Naive thymus-derived CD4-positive, alpha-beta T cell (primary cell): ENCODE measurements around the gene ITGA5. TPM values are rescaled to one million over a fixed set of nuclear protein-coding genes. Genes with fewer than 3 reads are reported as not detected.

ENCODE experiments used
- ATAC-seq: fragments of 150-1000 bp; cut with Tn5 transposase; 2 replicates; pipeline ENCODE4 v1.10.0; 2021; ENCODE audit warnings: mild to moderate bottlenecking, moderate library complexity
- CTCF ChIA-PET: fragments of 350-600 bp; sonication (Branson Sonifier 250); formaldehyde crosslinking; loops from one replicate; lab custom pipeline; 2021; ENCODE audit warnings: antibody characterized with exemption; lab: Charles Lee
- POLR2A ChIA-PET: fragments of 350-600 bp; sonication (Branson Sonifier 250); formaldehyde crosslinking; loops from one replicate; lab custom pipeline; 2021; ENCODE audit warnings: antibody characterized with exemption, inconsistent platforms; lab: Charles Lee
- DNase-seq, 9 donors: peaks; one replicate each; pipeline versions ENCODE4 v3.0.0 to v3.0.0-alpha.2; 2020 to 2022; ENCODE audit warnings: mixed read lengths in 1 of 9
- H3K27ac ChIP-seq: one replicate; pipeline ENCODE4 v1.7.0; 2013; ENCODE audit warnings: mild to moderate bottlenecking, low read depth, low read length, moderate library complexity
- H3K27me3 ChIP-seq, 2 donors: one replicate each; pipeline ENCODE4 v1.7.0; 2013; ENCODE audit warnings: low read length in 2 of 2, mild to moderate bottlenecking in 2 of 2, moderate library complexity in 2 of 2; ENCODE audit not compliant: control insufficient read depth in 2 of 2, insufficient read depth in 2 of 2
- H3K36me3 ChIP-seq, 3 experiments: 1 replicate in 2 of 3; 2 replicates in 1 of 3; pipeline ENCODE4 v1.7.0; 2013; ENCODE audit warnings: low read length in 3 of 3, mild to moderate bottlenecking in 3 of 3, moderate library complexity in 1 of 3; ENCODE audit not compliant: insufficient read depth in 3 of 3, control insufficient read depth in 2 of 3
- H3K4me1 ChIP-seq, 2 donors: one replicate each; pipeline ENCODE4 v1.7.0; 2013; ENCODE audit warnings: low read length in 2 of 2, mild to moderate bottlenecking in 2 of 2, moderate library complexity in 1 of 2; ENCODE audit not compliant: control insufficient read depth in 2 of 2, insufficient read depth in 2 of 2
- H3K4me3 ChIP-seq: 2 replicates; pipeline ENCODE4 v1.7.0; 2013; ENCODE audit warnings: mild to moderate bottlenecking, low read length
- H3K9me3 ChIP-seq, 3 experiments: 1 replicate in 2 of 3; 2 replicates in 1 of 3; pipeline ENCODE4 v1.7.0; 2013; ENCODE audit warnings: low read length in 3 of 3; ENCODE audit not compliant: control insufficient read depth in 2 of 3
- H3K27ac Mint-ChIP-seq, 9 donors: one replicate each; pipeline ENCODE4 v1.8.0; 2020 to 2022; ENCODE audit warnings: mixed read lengths in 9 of 9, mild to moderate bottlenecking in 8 of 9, moderate library complexity in 5 of 9, inconsistent platforms in 2 of 9
- H3K27me3 Mint-ChIP-seq, 5 donors: one replicate each; pipeline ENCODE4 v1.8.0; 2021 to 2022; ENCODE audit warnings: mixed read lengths in 5 of 5, mild to moderate bottlenecking in 1 of 5
- H3K36me3 Mint-ChIP-seq, 5 donors: one replicate each; pipeline ENCODE4 v1.8.0; 2020 to 2022; ENCODE audit warnings: mixed read lengths in 5 of 5, mild to moderate bottlenecking in 3 of 5, inconsistent platforms in 1 of 5
- H3K4me1 Mint-ChIP-seq, 7 donors: one replicate each; pipeline ENCODE4 v1.8.0; 2020 to 2022; ENCODE audit warnings: mixed read lengths in 7 of 7, mild to moderate bottlenecking in 3 of 7, inconsistent platforms in 1 of 7
- H3K4me3 Mint-ChIP-seq, 10 donors: one replicate each; pipeline ENCODE4 v1.8.0; 2020 to 2022; ENCODE audit warnings: mild to moderate bottlenecking in 10 of 10, mixed read lengths in 10 of 10, moderate library complexity in 6 of 10, inconsistent platforms in 2 of 10
- H3K9me3 Mint-ChIP-seq, 11 donors: one replicate each; pipeline ENCODE4 v1.8.0; 2020 to 2022; ENCODE audit warnings: mixed read lengths in 11 of 11, mild to moderate bottlenecking in 4 of 11, inconsistent platforms in 1 of 11, moderate library complexity in 1 of 11
- intact Hi-C, 2 donors: fragments of 100-400 bp; cut with micrococcal nuclease; formaldehyde crosslinking; loops; one replicate each; pipeline ENCODE4 v1.15.1; 2023
- polyA plus RNA-seq, 2 donors: library from polyadenylated mRNA; unstranded; fragments of 300-500 nt; fragmentation: Illumina TruSeq; gene quantifications; one replicate each; pipeline ENCODE4 v1.2.3, GENCODE V29; 2021
- total RNA-seq, 6 experiments: library from RNA in 5 of 6; stranded (reverse) in 5 of 6; gene quantifications; 1 replicate in 5 of 6; 2 replicates in 1 of 6; pipeline ENCODE4 v1.2.3 and lab custom pipeline; 2021 to 2026

ITGA5 gene
- total and polyA plus RNA-seq, 7 experiments from 2014 or later, result 26.5 to 169 (median 110) TPM

- Histone ChIP-seq H3K27ac (no peak overlapping the region), H3K27me3 (no peaks in the 10 kb centered on the region), H3K9me3 (no peaks in the 10 kb centered on the region), H3K36me3 (peaks cover 18 to 39% (median 24%) of the 10 kb centered on the region in 3 experiments), H3K4me1 (peaks cover 4 to 5% of the 10 kb centered on the region in 2 donors), H3K4me3 (no peak overlapping the region)
- ATAC-seq (no peak), DNase-seq (no peak)
- H3K4me3 Mint-ChIP-seq, result no peak overlapping the region
- H3K27ac Mint-ChIP-seq, result peak overlapping the region in 1 of 9 donors; percentile 20
- no peaks in the 10 kb centered on the region for H3K27me3 Mint-ChIP-seq
- ChIA-PET CTCF (interaction anchor here (0.5 to 2.2 kb wide), 12 partner anchors 10 to 175 kb away, joined by 3 to 10 read pairs (median 4); no protein-coding TSS in a partner anchor), POLR2A (interaction anchor here (1.0 to 1.4 kb wide), 3 partner anchors 35 to 72 kb away, joined by 3 to 4 read pairs (median 3); no protein-coding TSS in a partner anchor)
- peaks cover 5 to 40% (median 19%) of the 10 kb centered on the region in 5 donors for H3K36me3 Mint-ChIP-seq
- H3K4me1 Mint-ChIP-seq, result peaks cover 28 to 46% (median 32%) of the 10 kb centered on the region in 7 donors
- no peaks in the 10 kb centered on the region for H3K9me3 Mint-ChIP-seq
- intact Hi-C loops, result loop anchor here in 1 of 2 donors (5.0 kb wide), 1 partner anchor 104 kb away; the partner anchor contains the start of gene NCKAP1L
These were observed 25.9 kb downstream of the ITGA5 start for GRCh38 chr12:54393207-54393609.

DNA sequence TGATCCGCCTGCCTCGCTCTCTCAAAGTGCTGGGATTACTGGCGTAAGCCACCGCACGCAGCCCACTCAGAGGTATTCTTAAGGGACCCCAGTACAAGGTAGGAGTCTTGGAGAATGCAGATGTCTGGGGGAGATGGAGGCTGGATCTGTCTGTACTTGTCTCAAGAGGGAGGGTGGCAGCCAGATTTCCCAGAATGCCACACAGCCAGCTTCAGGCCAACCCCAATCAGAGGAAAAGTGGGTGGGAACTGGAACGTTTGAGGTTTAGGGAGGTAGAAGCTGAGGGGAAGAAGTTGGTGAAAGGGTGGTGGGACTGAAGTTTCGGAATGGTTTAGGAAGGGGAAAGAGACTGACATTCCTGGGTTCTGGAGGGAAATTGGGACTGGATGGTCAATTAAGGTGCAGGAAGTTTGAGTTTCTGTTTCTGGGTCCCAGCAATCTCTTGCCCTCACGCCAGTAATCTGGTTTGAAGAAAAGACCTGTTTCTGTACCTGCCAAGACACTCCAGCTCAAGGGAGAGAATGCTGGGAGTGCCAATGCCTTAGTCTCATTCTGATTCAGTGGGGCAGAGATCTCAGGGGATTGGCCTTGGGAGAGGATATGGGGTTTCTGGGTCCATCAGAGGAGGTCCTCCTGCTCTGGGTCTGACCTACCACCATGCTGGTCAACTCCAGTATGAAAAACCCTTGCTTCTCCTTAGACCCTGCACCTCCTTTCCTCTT lies 26.4 kb downstream of the ITGA5 start:
- H3K9me3 ChIP-seq, result no peaks in the 10 kb centered on the region
- H3K36me3 ChIP-seq, result peaks cover 13 to 34% (median 20%) of the 10 kb centered on the region in 3 experiments
- no peaks in the 10 kb centered on the region for H3K27me3 ChIP-seq
- H3K36me3 Mint-ChIP-seq, result peaks cover 5 to 34% (median 13%) of the 10 kb centered on the region in 5 donors
- H3K4me1 Mint-ChIP-seq, result peaks cover 30 to 44% (median 32%) of the 10 kb centered on the region in 7 donors
- no peak for ATAC-seq
- no peak overlapping the region for H3K27ac ChIP-seq
- DNase-seq, result no peak
- ChIA-PET POLR2A (interaction anchor here (1.0 to 1.4 kb wide), 4 partner anchors 35 to 112 kb away, joined by 3 to 4 read pairs (median 3); partner anchors contain the start of gene HNRNPA1), CTCF (interaction anchor here (0.6 to 2.2 kb wide), 9 partner anchors 11 to 176 kb away, joined by 3 to 10 read pairs (median 4); no protein-coding TSS in a partner anchor)
- peak overlapping the region in 6 of 10 donors; percentile 7 to 81 (median 68) for H3K4me3 Mint-ChIP-seq
- H3K4me1 ChIP-seq, result peaks cover 4 to 5% of the 10 kb centered on the region in 2 donors
- H3K9me3 Mint-ChIP-seq, result no peaks in the 10 kb centered on the region
- peak overlapping the region in 1 of 9 donors; percentile 20 for H3K27ac Mint-ChIP-seq
- intact Hi-C loops, result loop anchor here in 1 of 2 donors (5.0 kb wide), 1 partner anchor 105 kb away; the partner anchor contains the start of gene NCKAP1L
- H3K4me3 ChIP-seq, result no peak overlapping the region
- H3K27me3 Mint-ChIP-seq, result no peaks in the 10 kb centered on the region

GRCh38 chr12:54390668-54391551 lies 28.2 kb downstream of the ITGA5 start:
- CTCF ChIA-PET, result interaction anchor here (1.5 kb wide), 1 partner anchor 49 kb away, joined by 3 read pairs; no protein-coding TSS in a partner anchor
- H3K4me3 ChIP-seq, result peak overlapping the region; percentile 50
- peak overlapping the region; percentile 62 to 88 (median 81) for H3K4me3 Mint-ChIP-seq
- no peaks in the 10 kb centered on the region for H3K9me3 ChIP-seq
- intact Hi-C loops, result loop anchor here in 1 of 2 donors (5.0 kb wide), 1 partner anchor 106 kb away; the partner anchor contains the start of gene NCKAP1L
- H3K36me3 ChIP-seq, result peaks cover 5 to 16% (median 10%) of the 10 kb centered on the region in 3 experiments
- peaks cover 32 to 46% (median 34%) of the 10 kb centered on the region in 7 donors for H3K4me1 Mint-ChIP-seq
- ATAC-seq, result peak; percentile 85
- POLR2A ChIA-PET, result interaction anchor here (0.6 to 1.5 kb wide), 2 partner anchors 8 to 56 kb away, joined by 3 to 4 read pairs; no protein-coding TSS in a partner anchor
- no peaks in the 10 kb centered on the region for H3K27me3 ChIP-seq
- H3K4me1 ChIP-seq, result peaks cover 4 to 5% of the 10 kb centered on the region in 2 donors
- no peaks in the 10 kb centered on the region for H3K9me3 Mint-ChIP-seq
- DNase-seq, result peak in 8 of 9 donors; percentile 48 to 72 (median 63)
- H3K27ac Mint-ChIP-seq, result peak overlapping the region in 4 of 9 donors; percentile 28 to 70 (median 54)
- H3K27ac ChIP-seq, result peak overlapping the region; percentile 51
- peaks cover 0 to 20% (median 6%) of the 10 kb centered on the region in 5 donors for H3K36me3 Mint-ChIP-seq
- no peaks in the 10 kb centered on the region for H3K27me3 Mint-ChIP-seq

DNA sequence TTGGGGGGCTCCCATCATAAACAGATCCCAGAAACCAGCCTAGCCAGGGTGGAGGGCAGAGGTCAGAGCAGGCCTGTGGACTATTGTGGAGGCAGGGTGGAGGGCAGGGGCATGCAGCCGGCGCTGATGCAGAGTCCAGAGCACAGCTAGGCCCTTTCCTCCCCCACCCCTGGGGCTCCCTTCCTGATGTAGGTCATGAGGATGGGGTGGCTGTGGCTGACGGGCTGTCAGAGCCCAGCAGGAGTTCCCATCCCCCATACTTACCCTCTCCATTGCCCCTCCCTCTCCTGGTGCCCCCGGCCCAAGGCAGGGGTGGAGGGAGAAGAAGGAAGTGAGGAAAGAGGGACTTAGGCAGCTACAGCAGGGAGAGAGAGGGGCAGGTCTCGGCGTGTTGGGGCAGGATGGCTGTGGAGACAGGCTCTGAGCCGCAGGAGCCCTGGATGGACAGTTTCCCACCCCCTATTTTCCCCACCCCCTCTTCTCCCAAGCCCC lies 28.8 kb downstream of the ITGA5 start:
- POLR2A ChIA-PET, result interaction anchor here (1.5 kb wide), 1 partner anchor 9 kb away, joined by 3 read pairs; no protein-coding TSS in a partner anchor

DNA sequence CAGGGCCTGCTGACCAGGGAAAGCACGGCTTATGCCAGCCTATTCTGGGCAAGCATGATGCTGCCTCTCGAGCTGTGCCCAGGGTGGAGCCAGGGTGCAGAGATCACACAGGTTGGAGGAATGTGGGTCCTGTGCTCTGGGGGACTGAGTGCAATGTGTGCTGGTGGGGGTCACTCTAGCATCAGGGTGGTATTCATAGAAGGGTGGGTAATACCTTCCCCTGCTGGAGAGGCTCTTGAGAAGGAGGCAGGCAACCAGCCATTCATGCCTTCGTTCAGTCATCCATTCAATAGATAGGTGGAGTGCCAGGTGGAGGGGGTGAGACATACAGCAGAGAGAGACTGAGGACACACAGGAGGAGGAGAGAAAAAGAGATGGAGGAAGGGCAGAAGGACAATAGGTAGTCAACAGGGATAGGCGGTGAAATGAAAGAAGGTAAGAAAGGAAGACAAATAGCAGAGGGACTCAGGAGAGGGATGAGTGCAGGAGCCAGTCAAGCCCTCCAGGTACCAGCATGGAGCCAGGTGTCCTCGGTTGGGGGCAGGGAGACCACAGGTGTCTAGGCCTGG lies 29.4 kb downstream of the ITGA5 start:
- H3K27me3 ChIP-seq, result no peaks in the 10 kb centered on the region
- Mint-ChIP-seq H3K36me3 (peaks cover 0 to 15% (median 4%) of the 10 kb centered on the region in 5 donors), H3K9me3 (no peaks in the 10 kb centered on the region), H3K27ac (peak overlapping the region in 7 of 9 donors; percentile 7 to 67 (median 31)), H3K27me3 (no peaks in the 10 kb centered on the region), H3K4me1 (peaks cover 30 to 42% (median 33%) of the 10 kb centered on the region in 7 donors), H3K4me3 (peak overlapping the region; percentile 26 to 85 (median 64))
- intact Hi-C loops, result loop anchor here in 1 of 2 donors (5.0 kb wide), 1 partner anchor 108 kb away; the partner anchor contains the start of gene NCKAP1L
- no peak overlapping the region for H3K4me3 ChIP-seq
- ChIA-PET POLR2A (interaction anchor here (1.5 kb wide), 1 partner anchor 9 kb away, joined by 3 read pairs; no protein-coding TSS in a partner anchor), CTCF (interaction anchor here (0.8 to 1.5 kb wide), 2 partner anchors 10 to 50 kb away, joined by 3 read pairs; no protein-coding TSS in a partner anchor)
- DNase-seq (no peak), ATAC-seq (no peak)
- peaks cover 0 to 6% (median 4%) of the 10 kb centered on the region in 3 experiments for H3K36me3 ChIP-seq
- H3K27ac ChIP-seq, result no peak overlapping the region
- H3K4me1 ChIP-seq, result peaks cover 4 to 5% of the 10 kb centered on the region in 2 donors
- no peaks in the 10 kb centered on the region for H3K9me3 ChIP-seq

More for the DNA sequence above, 28.8 kb downstream of the ITGA5 start:
- ATAC-seq, result no peak
- peak overlapping the region; percentile 43 to 86 (median 78) for H3K4me3 Mint-ChIP-seq
- Histone ChIP-seq H3K27me3 (no peaks in the 10 kb centered on the region), H3K9me3 (no peaks in the 10 kb centered on the region), H3K4me1 (peaks cover 4 to 5% of the 10 kb centered on the region in 2 donors), H3K4me3 (no peak overlapping the region), H3K27ac (no peak overlapping the region), H3K36me3 (peaks cover 0 to 9% (median 6%) of the 10 kb centered on the region in 3 experiments)
- H3K27me3 Mint-ChIP-seq, result no peaks in the 10 kb centered on the region
- peaks cover 0 to 18% (median 6%) of the 10 kb centered on the region in 5 donors for H3K36me3 Mint-ChIP-seq
- H3K27ac Mint-ChIP-seq, result peak overlapping the region in 3 of 9 donors; percentile 7 to 67 (median 30)
- DNase-seq, result no peak
- CTCF ChIA-PET, result interaction anchor here (1.5 kb wide), 1 partner anchor 50 kb away, joined by 3 read pairs; no protein-coding TSS in a partner anchor
- intact Hi-C loops, result loop anchor here in 1 of 2 donors (5.0 kb wide), 1 partner anchor 107 kb away; the partner anchor contains the start of gene NCKAP1L
- H3K4me1 Mint-ChIP-seq, result peaks cover 32 to 46% (median 33%) of the 10 kb centered on the region in 7 donors
- no peaks in the 10 kb centered on the region for H3K9me3 Mint-ChIP-seq
